ENCODE results near the gene GAGE13. TPM values are rescaled to one million over a fixed set of nuclear protein-coding genes. Genes with fewer than 3 reads are reported as not detected.
"Not testable (repeated sequence)": the region's sequence is repeated elsewhere in the genome, so short reads cannot be mapped to it uniquely, and the experiment has no call there.

The GAGE13 gene
- total RNA-seq, 4 donors from 2014 or later = not detected

DNA sequence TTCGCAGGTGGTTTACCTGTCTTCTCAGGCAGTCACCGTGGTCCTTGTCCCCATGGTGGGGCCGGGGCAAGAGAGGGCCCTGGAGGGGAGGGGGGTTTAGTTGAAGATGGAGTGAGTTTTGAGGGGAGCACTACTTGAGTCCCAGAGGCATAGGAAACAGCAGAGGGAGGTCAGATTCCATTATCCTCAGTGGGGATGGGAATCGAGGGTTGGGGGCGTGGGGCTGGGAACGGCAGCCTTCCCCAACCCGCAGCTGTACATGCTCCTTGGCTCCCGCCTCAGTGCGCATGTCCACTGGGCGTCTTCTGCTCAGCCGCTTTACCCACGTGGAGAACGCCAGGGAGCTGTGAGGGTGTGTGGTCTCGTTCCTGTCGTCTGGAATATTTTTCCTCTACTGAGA lies 28.0 kb upstream of the GAGE13 start, which contains the start of gene GAGE10:
Gene GAGE10, plus strand, starts transcription at position 301 of the 400 bp plus-strand sequence. CDS start 1,214 bp downstream, outside the sequence.
- no peak within 1 kb of the TSS for H3K4me3 ChIP-seq
- no peaks in the 10 kb centered on the region for H3K27me3 ChIP-seq
- DNase-seq (ENCODE audit: low spot score in 2 of 2) = no peak
- no peaks in the 10 kb centered on the region for H3K4me1 ChIP-seq
- no peak within 1 kb of the TSS for H3K27ac ChIP-seq
- no peak for TF ChIP-seq POLR2A (IDR thresholded peaks at IDR 0.05)
- TF ChIP-seq POLR2AphosphoS5 (IDR thresholded peaks at IDR 0.05) = no peak
- TF ChIP-seq, protein P1, sequence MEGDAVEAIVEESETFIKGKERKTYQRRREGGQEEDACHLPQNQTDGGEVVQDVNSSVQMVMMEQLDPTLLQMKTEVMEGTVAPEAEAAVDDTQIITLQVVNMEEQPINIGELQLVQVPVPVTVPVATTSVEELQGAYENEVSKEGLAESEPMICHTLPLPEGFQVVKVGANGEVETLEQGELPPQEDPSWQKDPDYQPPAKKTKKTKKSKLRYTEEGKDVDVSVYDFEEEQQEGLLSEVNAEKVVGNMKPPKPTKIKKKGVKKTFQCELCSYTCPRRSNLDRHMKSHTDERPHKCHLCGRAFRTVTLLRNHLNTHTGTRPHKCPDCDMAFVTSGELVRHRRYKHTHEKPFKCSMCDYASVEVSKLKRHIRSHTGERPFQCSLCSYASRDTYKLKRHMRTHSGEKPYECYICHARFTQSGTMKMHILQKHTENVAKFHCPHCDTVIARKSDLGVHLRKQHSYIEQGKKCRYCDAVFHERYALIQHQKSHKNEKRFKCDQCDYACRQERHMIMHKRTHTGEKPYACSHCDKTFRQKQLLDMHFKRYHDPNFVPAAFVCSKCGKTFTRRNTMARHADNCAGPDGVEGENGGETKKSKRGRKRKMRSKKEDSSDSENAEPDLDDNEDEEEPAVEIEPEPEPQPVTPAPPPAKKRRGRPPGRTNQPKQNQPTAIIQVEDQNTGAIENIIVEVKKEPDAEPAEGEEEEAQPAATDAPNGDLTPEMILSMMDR (IDR thresholded peaks at IDR 0.05) = no peak
- no peak for TF ChIP-seq EP300 (IDR thresholded peaks at IDR 0.05)
- no peaks in the 10 kb centered on the region for H3K36me3 ChIP-seq
- H3K9me3 ChIP-seq = no peaks in the 10 kb centered on the region
- 78% methylated on average over 13 of the region's 15 CpGs for WGBS

DNA sequence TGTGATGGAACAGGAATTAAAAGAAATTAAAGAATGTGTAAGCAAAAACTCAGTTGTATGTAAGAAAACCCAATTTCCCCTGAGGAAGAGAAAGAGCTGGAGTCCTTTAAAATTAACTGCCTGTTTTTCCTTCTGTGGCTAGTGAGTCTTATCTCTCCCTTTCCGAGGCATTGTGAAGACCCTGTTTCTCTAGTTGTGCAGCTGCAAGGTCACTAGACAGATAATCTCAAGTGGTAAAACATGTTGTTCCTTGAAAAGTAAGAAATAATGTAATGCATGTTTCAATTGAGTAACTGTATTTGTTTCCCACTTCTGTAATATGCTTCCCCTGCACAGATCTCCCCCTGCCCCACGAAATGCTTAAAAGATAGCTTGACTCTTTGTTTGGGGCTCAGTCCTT lies 23.6 kb upstream of the GAGE13 start:
- WGBS = 56% methylated on average over 2 of the region's 2 CpGs
- not testable (repeated sequence) for H3K27me3 ChIP-seq; H3K9me3 ChIP-seq; H3K36me3 ChIP-seq; H3K27ac ChIP-seq; H3K4me1 ChIP-seq; DNase-seq (ENCODE audit: low spot score in 2 of 2); H3K4me3 ChIP-seq

DNA sequence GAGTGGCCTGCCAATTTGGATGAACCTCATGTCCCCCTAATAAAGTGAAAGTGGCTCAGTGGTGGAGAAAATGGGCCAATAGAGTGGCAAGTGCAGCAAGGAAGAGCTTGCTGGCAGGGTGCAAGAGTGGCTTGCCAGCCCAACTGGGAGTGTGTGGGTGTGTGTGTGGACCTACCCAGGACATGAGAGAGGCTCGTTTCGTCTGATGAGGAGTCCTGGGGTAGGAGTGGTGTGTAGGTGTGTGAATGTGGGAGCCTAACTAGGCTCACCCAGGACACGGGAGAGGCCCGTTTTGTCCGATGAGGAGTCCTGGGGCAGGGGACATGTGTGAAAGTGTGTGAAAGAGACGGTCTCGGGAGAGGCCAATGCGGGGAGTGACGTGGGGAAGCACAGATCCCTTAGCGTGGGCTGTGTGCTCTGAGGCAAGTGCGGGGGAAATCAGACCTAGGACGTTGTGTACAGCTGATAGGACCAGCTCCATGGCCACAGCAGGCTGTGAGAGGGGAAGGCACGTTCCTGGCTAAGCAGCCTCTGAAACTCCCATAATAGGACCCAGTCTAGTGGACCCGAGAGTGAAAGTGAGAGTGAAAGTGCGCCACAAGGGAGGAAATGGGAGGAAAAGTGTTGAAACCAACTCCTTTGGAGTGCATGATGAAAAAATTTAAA lies 22.6 kb upstream of the GAGE13 start:
- no peaks in the 10 kb centered on the region for H3K9me3 ChIP-seq
- H3K27ac ChIP-seq = peak overlapping the region; percentile 56
- H3K4me3 ChIP-seq = peak overlapping the region; percentile 42
- 44% methylated on average over 15 of the region's 15 CpGs for WGBS
- no peaks in the 10 kb centered on the region for H3K27me3 ChIP-seq
- no peaks in the 10 kb centered on the region for H3K36me3 ChIP-seq
- TF ChIP-seq EP300 (IDR thresholded peaks at IDR 0.05) (no peak), POLR2AphosphoS5 (IDR thresholded peaks at IDR 0.05) (no peak)
- H3K4me1 ChIP-seq = peaks cover 8% of the 10 kb centered on the region
- no peak for DNase-seq (ENCODE audit: low spot score in 2 of 2)

DNA sequence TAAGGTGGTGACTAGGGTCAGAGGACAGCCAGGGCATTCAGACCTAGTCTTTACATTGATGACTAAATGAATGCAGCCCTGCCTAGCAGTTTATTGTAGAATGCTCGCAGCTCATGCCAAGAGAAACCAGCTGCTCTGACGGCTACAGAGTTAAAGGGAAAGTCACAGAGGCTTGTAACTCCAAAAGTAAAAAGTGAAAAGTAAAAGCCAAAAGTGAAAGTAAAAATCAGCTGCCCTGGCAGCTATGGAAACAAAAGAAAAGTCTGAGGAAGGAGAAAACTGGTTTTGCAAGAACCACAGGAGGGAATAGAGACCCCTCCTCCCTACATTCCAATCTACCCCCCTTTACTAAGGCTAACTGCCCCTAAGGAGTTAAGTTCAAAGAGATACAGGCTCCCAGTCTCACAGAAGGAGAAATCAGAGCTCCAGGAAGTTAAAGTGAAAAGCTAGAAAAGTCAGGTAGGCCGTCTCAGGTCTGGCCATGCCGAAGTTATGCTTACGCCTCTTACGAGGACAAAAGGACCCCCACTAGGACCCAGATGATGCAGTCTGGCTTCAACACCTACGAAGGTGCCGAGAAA lies 21.9 kb upstream of the GAGE13 start:
- Histone ChIP-seq H3K4me3 (peak overlapping the region; percentile 42), H3K4me1 (peaks cover 8% of the 10 kb centered on the region), H3K27me3 (no peaks in the 10 kb centered on the region), H3K27ac (peak overlapping the region; percentile 56), H3K9me3 (no peaks in the 10 kb centered on the region), H3K36me3 (no peaks in the 10 kb centered on the region)
- no peak for TF ChIP-seq POLR2A (IDR thresholded peaks at IDR 0.05)
- WGBS = 19% methylated on average over 8 of the region's 8 CpGs
- no peak for DNase-seq (ENCODE audit: low spot score in 2 of 2)

DNA sequence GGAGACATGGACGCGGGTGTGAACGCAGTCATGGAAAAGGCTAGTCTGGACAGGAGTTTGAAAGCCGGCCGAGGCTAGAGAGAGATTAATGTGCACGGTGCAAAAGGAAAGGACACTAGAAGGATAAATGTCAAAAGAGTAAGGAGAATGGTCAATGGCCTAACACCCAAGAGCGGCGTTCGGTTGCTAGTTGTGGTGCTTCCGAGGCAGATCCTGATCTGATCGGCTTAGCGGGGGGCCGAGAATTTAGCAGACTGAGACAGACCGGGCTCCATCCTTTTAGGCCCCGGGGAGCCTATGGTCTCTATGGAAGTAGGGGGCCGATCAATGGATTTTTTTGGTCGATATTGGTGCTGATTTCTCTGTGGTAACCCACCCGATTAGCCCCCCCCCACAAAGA lies 21.0 kb upstream of the GAGE13 start:
- DNase-seq (ENCODE audit: low spot score in 2 of 2) = no peak
- TF ChIP-seq EP300 (IDR thresholded peaks at IDR 0.05) = no peak
- no peak for TF ChIP-seq POLR2AphosphoS5 (IDR thresholded peaks at IDR 0.05)
- TF ChIP-seq POLR2A (IDR thresholded peaks at IDR 0.05) = no peak
- TF ChIP-seq, protein P1 (IDR thresholded peaks at IDR 0.05) = no peak
- H3K27me3 ChIP-seq = no peaks in the 10 kb centered on the region
- WGBS = 69% methylated on average over 18 of the region's 18 CpGs
- no peaks in the 10 kb centered on the region for H3K36me3 ChIP-seq
- peaks cover 8% of the 10 kb centered on the region for H3K4me1 ChIP-seq
- no peak overlapping the region for H3K27ac ChIP-seq
- no peaks in the 10 kb centered on the region for H3K9me3 ChIP-seq
- H3K4me3 ChIP-seq = peak overlapping the region; percentile 42

DNA sequence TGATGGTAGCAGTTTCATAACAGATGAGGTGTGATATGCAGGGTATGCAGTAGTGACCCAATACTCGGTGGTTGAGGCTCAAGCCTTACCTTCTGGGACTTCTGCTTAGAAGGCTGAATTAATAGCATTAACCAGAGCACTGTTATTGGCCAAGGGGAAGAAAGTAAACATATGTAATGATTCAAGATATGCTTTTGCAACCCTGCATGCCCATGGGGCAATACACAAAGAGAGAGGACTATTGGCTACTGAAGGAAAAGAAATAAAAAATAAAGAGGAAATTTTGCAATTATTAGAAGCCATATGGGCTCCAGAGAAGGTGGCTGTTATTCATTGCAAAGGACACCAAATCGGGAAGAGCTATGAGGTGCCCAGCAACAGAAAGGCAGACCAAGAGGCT lies 19.2 kb upstream of the GAGE13 start:
- Histone ChIP-seq H3K36me3 (no peaks in the 10 kb centered on the region), H3K4me3 (no peak overlapping the region), H3K9me3 (no peaks in the 10 kb centered on the region), H3K27me3 (no peaks in the 10 kb centered on the region), H3K27ac (no peak overlapping the region), H3K4me1 (peaks cover 8% of the 10 kb centered on the region)
- 63% methylated on average over 2 of the region's 2 CpGs for WGBS
- DNase-seq (ENCODE audit: low spot score in 2 of 2) = no peak
- TF ChIP-seq, protein P1 (IDR thresholded peaks at IDR 0.05) = no peak
- TF ChIP-seq POLR2AphosphoS5 (IDR thresholded peaks at IDR 0.05) (no peak), EP300 (IDR thresholded peaks at IDR 0.05) (no peak), POLR2A (IDR thresholded peaks at IDR 0.05) (no peak)
